Keratinocyte (primary cell): ENCODE measurements around the gene IFNA5. TPM values are rescaled to one million over a fixed set of nuclear protein-coding genes. Genes with fewer than 3 reads are reported as not detected.
A peak's percentile ranks its signal among the peaks of the same experiment; 100 is the strongest.

Source experiments
- DNase-seq: peaks from one replicate; pipeline ENCODE4 v3.0.0-alpha.2; 2011; ENCODE audit warnings: low read depth, missing footprints, low spot score
- FAIRE-seq: peaks from 2 replicates; lab custom pipeline; 2011; peaks lifted over from hg19 to GRCh38; lab: Jason Lieb, UNC
- H2AFZ ChIP-seq: 2 replicates; pipeline ENCODE4 v1.6.0; 2012; ENCODE audit warnings: low read length, control low read depth, inconsistent platforms; ENCODE audit not compliant: control insufficient read depth
- H3K27ac ChIP-seq: 2 replicates; pipeline ENCODE4 v1.5.1; 2011; ENCODE audit warnings: low read length; ENCODE audit not compliant: control insufficient read depth, insufficient read depth
- H3K27me3 ChIP-seq: 3 replicates; pipeline ENCODE4 v1.6.0; 2011; ENCODE audit warnings: low read length; ENCODE audit not compliant: control insufficient read depth, insufficient read depth; ENCODE audit errors: extremely low read depth
- H3K36me3 ChIP-seq, 2 experiments: 2 replicates in 1 of 2; 3 replicates in 1 of 2; pipeline ENCODE4 v1.5.1; 2011; ENCODE audit warnings: low read length in 2 of 2, mild to moderate bottlenecking in 1 of 2; ENCODE audit not compliant: control insufficient read depth in 2 of 2, insufficient read depth in 2 of 2; ENCODE audit errors: extremely low read depth in 1 of 2
- H3K4me1 ChIP-seq: 3 replicates; pipeline ENCODE4 v1.5.1; 2011; ENCODE audit warnings: low read length; ENCODE audit not compliant: control insufficient read depth, insufficient read depth; ENCODE audit errors: extremely low read depth
- H3K4me2 ChIP-seq: 3 replicates; pipeline ENCODE4 v1.6.0; 2011; ENCODE audit warnings: low read depth, low read length; ENCODE audit not compliant: control insufficient read depth, insufficient read depth; ENCODE audit errors: extremely low read depth
- H3K4me3 ChIP-seq, 3 experiments: fragments of 200-600 bp in 1 of 3; sonication (generic) in 1 of 3; 2 replicates in 2 of 3; 3 replicates in 1 of 3; pipeline ENCODE4 v1.5.1; 2011 to 2016; ENCODE audit warnings: low read length in 3 of 3, mild to moderate bottlenecking in 3 of 3, control low read depth in 2 of 3, inconsistent platforms in 1 of 3, low read depth in 1 of 3, mixed read lengths in 1 of 3, mixed run types in 1 of 3, moderate library complexity in 1 of 3; ENCODE audit not compliant: control insufficient read depth in 2 of 3, insufficient read depth in 2 of 3; ENCODE audit errors: extremely low read depth in 1 of 3
- H3K79me2 ChIP-seq: 2 replicates; pipeline ENCODE4 v1.6.0; 2012; ENCODE audit warnings: low read length; ENCODE audit not compliant: control insufficient read depth, insufficient read depth
- H3K9ac ChIP-seq: 3 replicates; pipeline ENCODE4 v1.6.0; 2011; ENCODE audit warnings: low read length; ENCODE audit not compliant: control insufficient read depth, insufficient read depth; ENCODE audit errors: extremely low read depth
- H3K9me1 ChIP-seq: 3 replicates; pipeline ENCODE4 v1.6.0; 2011; ENCODE audit warnings: low read length; ENCODE audit not compliant: control insufficient read depth, insufficient read depth; ENCODE audit errors: extremely low read depth
- H3K9me3 ChIP-seq: 2 replicates; pipeline ENCODE4 v1.5.1; 2012; ENCODE audit warnings: low read depth, low read length; ENCODE audit not compliant: control insufficient read depth
- H4K20me1 ChIP-seq: 3 replicates; pipeline ENCODE4 v1.6.0; 2011; ENCODE audit warnings: low read length; ENCODE audit not compliant: control insufficient read depth, insufficient read depth; ENCODE audit errors: extremely low read depth
- EZH2 ChIP-seq: IDR thresholded peaks from one replicate; pipeline ENCODE4 v1.6.1; 2012; ENCODE audit warnings: inconsistent platforms, mild to moderate bottlenecking, low read length, moderate library complexity
- dilution Hi-C: fragments of 300-500 bp; cut with MboI; formaldehyde crosslinking; loops from one replicate; pipeline ENCODE4 v1.7.0; 2020; ENCODE audit warnings: low sequenced_read_pairs; ENCODE audit not compliant: extremely low pct_ligation_motif_present
- polyA plus RNA-seq, 5 experiments: library from polyadenylated mRNA; depleted of rRNA in 3 of 5; stranded (reverse) in 3 of 5; stranded (forward) in 1 of 5; unstranded in 1 of 5; fragments of >200 nt; gene quantifications; 1 replicate in 1 of 5; 2 replicates in 3 of 5; 3 replicates in 1 of 5; pipeline versions ENCODE4 v1.2.1 to v1.2.3, GENCODE V29; 2011 to 2012; ENCODE audit warnings: missing spikeins in 2 of 5, low read depth in 1 of 5, low replicate concordance in 1 of 5
- TF ChIP-seq, protein P1 (sequence below), 3 experiments: IDR thresholded peaks in 1 of 3; conservative IDR thresholded peaks in 1 of 3; optimal IDR thresholded peaks in 1 of 3; 2 replicates in 2 of 3; 3 replicates in 1 of 3; pipeline versions ENCODE3 to v1.5.1; 2011; ENCODE audit warnings: low read length in 3 of 3, mild to moderate bottlenecking in 3 of 3, moderate library complexity in 2 of 3, control low read depth in 1 of 3, inconsistent platforms in 1 of 3; ENCODE audit not compliant: insufficient read depth in 2 of 3; ENCODE audit errors: extremely low read depth in 1 of 3

The IFNA5 gene
- polyA plus RNA-seq, 1 donor (not counting 4 experiments of a cell fraction or from before 2014, with no cell fraction given): not detected

DNA sequence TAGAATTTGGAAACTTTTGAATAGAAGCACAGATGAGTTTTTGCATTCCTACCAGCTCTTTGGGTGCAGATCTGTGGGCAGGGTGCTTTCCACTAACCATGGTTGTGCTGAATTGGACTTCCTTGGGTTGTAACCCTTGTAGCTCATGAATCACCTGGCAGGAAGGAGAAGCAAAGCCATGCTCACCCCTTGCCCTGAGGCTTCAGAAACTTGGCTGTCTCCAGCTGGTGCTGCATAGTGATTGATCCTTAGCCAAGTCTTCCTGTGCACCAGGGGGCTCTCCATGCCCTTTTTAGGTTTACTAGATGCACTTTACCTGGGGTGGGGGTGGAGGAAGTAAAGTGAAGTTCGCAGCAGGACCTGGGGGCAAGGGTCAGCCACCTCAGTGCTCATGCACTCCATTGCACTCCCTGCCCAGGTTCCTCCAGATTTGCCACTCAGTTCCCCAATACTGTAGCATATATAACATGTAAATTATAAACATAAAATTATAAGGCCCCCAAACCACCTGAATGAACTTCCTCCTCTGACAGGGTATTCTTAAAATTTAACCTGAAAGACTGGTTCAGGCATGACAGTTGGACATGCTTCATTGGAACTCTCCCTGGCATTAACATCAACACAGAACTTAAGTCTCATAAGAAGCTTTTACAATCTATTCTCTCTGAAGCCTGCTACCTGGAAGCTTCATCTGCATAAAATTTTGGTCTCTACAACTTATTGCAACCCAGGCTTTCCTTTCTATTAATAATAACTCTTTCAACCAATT is 39.5 kb downstream of the IFNA5 start:
- no peaks in the 10 kb centered on the region for H3K36me3 ChIP-seq
- peaks cover 2% of the 10 kb centered on the region for H3K4me1 ChIP-seq
- no peak overlapping the region for H3K4me2 ChIP-seq
- no peak overlapping the region for H3K9ac ChIP-seq
- no peak for DNase-seq
- no peak overlapping the region for H3K4me3 ChIP-seq
- no peaks in the 10 kb centered on the region for H3K9me3 ChIP-seq
- H2AFZ ChIP-seq: no peak overlapping the region
- H4K20me1 ChIP-seq: no peaks in the 10 kb centered on the region
- H3K9me1 ChIP-seq: no peaks in the 10 kb centered on the region
- no peak for TF ChIP-seq EZH2
- no peak overlapping the region for H3K27ac ChIP-seq
- FAIRE-seq: peak; percentile 63
- dilution Hi-C loops: no loop called here
- no peaks in the 10 kb centered on the region for H3K79me2 ChIP-seq
- H3K27me3 ChIP-seq: peaks cover 17% of the 10 kb centered on the region

DNA sequence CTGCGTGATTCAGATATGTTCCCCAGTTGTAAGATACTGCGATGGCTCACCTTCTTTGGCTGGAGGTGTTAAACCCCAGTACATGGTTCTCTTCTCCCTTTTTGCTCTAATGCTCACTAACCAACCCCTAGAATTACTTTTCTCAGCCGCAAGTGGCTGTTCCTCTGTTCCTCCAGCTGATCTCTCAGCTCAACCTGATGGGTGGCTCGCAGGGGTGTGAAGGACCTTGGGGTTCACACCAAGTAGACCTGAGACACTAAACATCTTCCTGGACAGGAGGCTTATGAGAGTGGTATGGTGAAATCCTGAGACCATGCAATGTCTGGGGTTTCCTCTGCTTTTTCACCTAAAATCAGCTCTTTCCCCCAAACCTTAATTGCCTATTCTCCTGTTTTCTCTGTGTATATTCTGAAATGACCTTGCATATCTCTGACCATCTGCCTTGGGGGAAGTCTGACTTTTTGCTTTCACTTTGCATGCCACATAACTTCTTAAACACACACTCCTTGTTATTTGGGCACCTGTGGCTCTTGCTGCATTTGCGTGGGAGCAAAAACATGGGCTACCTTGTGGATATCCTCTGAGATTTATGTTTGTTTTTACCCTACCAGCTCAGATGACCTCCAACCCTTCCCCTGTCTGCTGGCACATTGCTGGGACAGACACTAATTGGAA is 49.4 kb downstream of the IFNA5 start:
- H3K9me3 ChIP-seq: no peaks in the 10 kb centered on the region
- FAIRE-seq (no peak), DNase-seq (no peak)
- no peaks in the 10 kb centered on the region for H3K79me2 ChIP-seq
- no peaks in the 10 kb centered on the region for H3K36me3 ChIP-seq
- no peak overlapping the region for H3K4me3 ChIP-seq
- H3K9ac ChIP-seq: no peak overlapping the region
- dilution Hi-C loops: no loop called here
- no peaks in the 10 kb centered on the region for H4K20me1 ChIP-seq
- TF ChIP-seq, protein P1, sequence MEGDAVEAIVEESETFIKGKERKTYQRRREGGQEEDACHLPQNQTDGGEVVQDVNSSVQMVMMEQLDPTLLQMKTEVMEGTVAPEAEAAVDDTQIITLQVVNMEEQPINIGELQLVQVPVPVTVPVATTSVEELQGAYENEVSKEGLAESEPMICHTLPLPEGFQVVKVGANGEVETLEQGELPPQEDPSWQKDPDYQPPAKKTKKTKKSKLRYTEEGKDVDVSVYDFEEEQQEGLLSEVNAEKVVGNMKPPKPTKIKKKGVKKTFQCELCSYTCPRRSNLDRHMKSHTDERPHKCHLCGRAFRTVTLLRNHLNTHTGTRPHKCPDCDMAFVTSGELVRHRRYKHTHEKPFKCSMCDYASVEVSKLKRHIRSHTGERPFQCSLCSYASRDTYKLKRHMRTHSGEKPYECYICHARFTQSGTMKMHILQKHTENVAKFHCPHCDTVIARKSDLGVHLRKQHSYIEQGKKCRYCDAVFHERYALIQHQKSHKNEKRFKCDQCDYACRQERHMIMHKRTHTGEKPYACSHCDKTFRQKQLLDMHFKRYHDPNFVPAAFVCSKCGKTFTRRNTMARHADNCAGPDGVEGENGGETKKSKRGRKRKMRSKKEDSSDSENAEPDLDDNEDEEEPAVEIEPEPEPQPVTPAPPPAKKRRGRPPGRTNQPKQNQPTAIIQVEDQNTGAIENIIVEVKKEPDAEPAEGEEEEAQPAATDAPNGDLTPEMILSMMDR (optimal IDR thresholded peaks at IDR 0.05 in 1 of 3, IDR thresholded peaks at IDR 0.05 in 1 of 3, conservative IDR thresholded peaks at IDR 0.05 in 1 of 3; ENCODE audit: extremely low read depth in 1 of 3, insufficient read depth in 2 of 3, low read length in 3 of 3): no peak
- TF ChIP-seq EZH2: no peak
- H3K4me1 ChIP-seq: no peaks in the 10 kb centered on the region
- no peak overlapping the region for H3K4me2 ChIP-seq
- H3K9me1 ChIP-seq: no peaks in the 10 kb centered on the region
- peaks cover 14% of the 10 kb centered on the region for H3K27me3 ChIP-seq
- no peak overlapping the region for H2AFZ ChIP-seq
- H3K27ac ChIP-seq: no peak overlapping the region

Other genes with a start within 250 kb of the IFNA5 start
- 0.07 TPM in 1 of 3 replicates, not detected in the others for gene IFNB1, start 227.4 kb downstream of the IFNA5 start, polyA plus RNA-seq
- gene IFNW1, start 163.5 kb downstream of the IFNA5 start, polyA plus RNA-seq: not detected in 3 replicates
- not detected in 3 replicates for gene IFNA21, start 138.7 kb downstream of the IFNA5 start, polyA plus RNA-seq
- not detected in 3 replicates for gene IFNA4, start 117.7 kb downstream of the IFNA5 start, polyA plus RNA-seq
- gene IFNA7, start 103.1 kb downstream of the IFNA5 start, polyA plus RNA-seq: not detected in 3 replicates
- not detected in 3 replicates for gene IFNA10, start 98.2 kb downstream of the IFNA5 start, polyA plus RNA-seq
- not detected in 3 replicates for gene IFNA16, start 88.0 kb downstream of the IFNA5 start, polyA plus RNA-seq
- gene IFNA17, start 77.1 kb downstream of the IFNA5 start, polyA plus RNA-seq: not detected in 3 replicates
- gene IFNA14, start 65.3 kb downstream of the IFNA5 start, polyA plus RNA-seq: not detected in 3 replicates
- 13.5 to 18.7 TPM (median 16.8 TPM) in 3 replicates for gene KLHL9, start 30.1 kb upstream of the IFNA5 start, polyA plus RNA-seq
- gene IFNA6, start 45.6 kb upstream of the IFNA5 start, polyA plus RNA-seq: not detected in 3 replicates
- not detected in 3 replicates for gene IFNA13, start 62.7 kb upstream of the IFNA5 start, polyA plus RNA-seq
- gene IFNA2, start 80.1 kb upstream of the IFNA5 start, polyA plus RNA-seq: not detected in 3 replicates
- gene IFNA8, start 103.8 kb upstream of the IFNA5 start, polyA plus RNA-seq: not detected in 3 replicates
- not detected in 3 replicates for gene IFNA1, start 135.1 kb upstream of the IFNA5 start, polyA plus RNA-seq
- gene IFNE, start 177.0 kb upstream of the IFNA5 start, polyA plus RNA-seq: 0.51 to 3.9 TPM (median 2.6 TPM) in 3 replicates